Smooth muscle cell of the umbilical artery (primary cell): Measurements from ENCODE around the gene TTC36. TPM values are rescaled to one million over a fixed set of nuclear protein-coding genes. Genes with fewer than 3 reads are reported as not detected.

ENCODE experiments used
- total RNA-seq: library from RNA; depleted of rRNA; stranded (reverse); fragments of >200 nt; gene quantifications from 2 replicates; pipeline ENCODE4 v1.2.3, GENCODE V29; 2014

The TTC36 gene, protein sequence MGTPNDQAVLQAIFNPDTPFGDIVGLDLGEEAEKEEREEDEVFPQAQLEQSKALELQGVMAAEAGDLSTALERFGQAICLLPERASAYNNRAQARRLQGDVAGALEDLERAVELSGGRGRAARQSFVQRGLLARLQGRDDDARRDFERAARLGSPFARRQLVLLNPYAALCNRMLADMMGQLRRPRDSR
- 0.59 and 1.2 TPM in 2 replicates for total RNA-seq

DNA sequence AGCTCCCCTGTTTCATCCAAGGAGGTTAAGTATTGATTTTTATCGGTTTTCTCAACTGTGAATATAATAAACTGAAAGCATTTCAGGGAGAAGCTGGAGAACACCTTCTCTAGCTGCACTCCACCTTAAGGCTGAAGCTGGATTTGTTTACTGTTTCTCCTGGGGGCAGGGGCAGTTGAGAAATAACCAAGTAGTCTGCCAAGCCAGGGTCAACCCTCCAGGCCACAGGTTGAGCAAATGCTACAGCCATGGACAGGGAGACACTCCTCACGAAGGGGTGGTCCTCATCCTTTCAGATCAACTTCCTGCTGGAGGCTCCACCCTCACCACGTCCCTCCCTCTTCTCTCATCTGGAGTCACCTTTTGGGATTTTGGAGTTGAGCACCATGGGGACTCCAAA is at the start of gene TTC36:
TSS of gene TTC36 (plus strand) at position 366 of the 400 bp plus-strand sequence. CDS start at position 387, 21 bp downstream.

DNA sequence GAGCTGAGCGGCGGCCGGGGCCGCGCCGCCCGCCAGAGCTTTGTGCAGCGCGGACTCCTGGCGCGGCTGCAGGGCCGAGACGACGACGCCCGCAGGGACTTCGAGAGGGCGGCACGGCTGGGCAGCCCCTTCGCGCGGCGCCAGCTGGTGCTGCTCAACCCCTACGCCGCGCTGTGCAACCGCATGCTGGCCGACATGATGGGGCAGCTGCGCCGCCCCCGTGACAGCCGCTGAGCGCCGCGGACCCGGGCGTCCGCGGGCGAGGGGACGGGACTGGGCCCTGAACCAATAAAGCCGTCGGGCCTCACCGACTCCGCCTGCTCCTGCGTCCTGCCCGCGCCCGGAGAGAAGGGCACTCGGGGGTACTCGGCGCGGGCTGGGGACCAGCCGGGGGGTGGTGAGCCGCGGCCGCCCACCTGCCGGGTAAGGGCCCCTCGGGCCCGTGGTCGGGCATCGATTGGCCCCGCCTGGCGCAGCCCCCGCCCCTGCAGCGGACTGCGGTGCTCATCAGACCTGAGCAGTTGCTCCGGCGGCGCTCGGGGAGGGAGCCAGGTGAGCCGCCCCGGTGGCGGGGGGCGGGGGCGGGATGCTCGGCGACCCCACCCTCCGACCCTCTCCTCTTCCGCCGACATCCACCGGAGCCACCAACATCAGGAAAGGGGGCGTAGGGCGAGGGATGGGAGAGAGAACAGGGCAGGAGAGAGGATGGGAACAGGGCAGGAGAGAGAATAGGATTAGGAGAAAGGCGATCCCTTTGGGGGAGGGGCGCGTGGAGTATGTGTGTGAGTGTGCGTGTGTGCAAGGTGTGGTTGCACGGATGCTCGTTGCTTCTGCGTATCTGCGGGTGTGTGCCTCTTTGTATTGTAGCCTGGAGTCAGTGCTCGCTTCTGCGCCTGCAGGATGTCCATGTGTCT is 3.7 kb downstream of the TTC36 start, which contains the start of gene TMEM25:
TSS of gene TMEM25 (plus strand) at position 510 of the 914 bp plus-strand sequence. CDS start 610 bp downstream, outside the sequence.

DNA sequence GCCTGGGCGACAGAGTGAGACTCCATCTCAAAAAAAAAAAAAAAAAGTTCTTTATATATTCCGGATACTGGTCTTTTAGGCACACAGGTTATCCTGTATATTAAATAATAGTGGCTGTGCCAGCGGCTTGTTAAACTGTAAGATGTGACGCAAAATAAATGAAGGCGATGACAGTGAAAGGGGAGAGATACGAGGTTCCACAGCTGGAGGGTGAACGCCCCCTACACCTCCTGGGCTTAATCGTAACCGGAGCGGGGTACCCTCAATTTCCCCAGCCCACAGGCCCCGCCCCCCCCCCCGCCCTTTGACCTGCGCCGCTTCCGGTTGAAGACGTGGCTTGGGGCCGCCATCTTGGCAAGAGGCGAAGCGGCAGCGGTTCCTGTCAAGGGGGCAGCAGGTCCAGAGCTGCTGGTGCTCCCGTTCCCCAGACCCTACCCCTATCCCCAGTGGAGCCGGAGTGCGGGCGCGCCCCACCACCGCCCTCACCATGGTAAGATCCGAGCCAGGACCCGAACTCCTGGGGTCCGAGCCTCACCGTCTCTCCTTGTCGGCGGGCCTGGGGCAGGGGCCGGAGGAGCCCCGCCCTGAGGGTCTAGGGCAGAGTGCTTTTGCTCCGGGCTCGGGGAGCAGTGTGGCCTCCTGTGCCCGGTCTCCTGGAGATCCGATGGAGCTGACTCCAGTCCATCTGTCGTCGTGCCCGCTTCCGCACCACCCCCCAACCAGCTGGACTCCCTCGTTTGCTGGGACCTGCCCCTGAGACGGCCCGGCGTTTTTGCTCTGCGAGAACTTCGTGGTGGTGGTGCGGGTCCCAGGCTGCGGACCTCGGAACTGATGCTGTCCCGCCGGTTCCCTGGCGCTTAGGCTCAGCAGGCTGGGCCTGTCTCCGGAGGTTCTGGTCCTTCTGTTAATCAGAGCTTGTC is 45.0 kb downstream of the TTC36 start, which contains the start of gene ARCN1:
TSS of gene ARCN1 (plus strand) at position 349 of the 920 bp plus-strand sequence. CDS start at position 488, 139 bp downstream.

Other genes starting within 250 kb of the TTC36 start
- gene CD3E, start 222.7 kb upstream of the TTC36 start, total RNA-seq: not detected in 2 replicates
- not detected in 2 replicates for gene CD3D, start 184.8 kb upstream of the TTC36 start, total RNA-seq
- not detected in 2 replicates for gene CD3G, start 183.1 kb upstream of the TTC36 start, total RNA-seq
- 37.4 and 42.0 TPM in 2 replicates for gene UBE4A, start 167.9 kb upstream of the TTC36 start, total RNA-seq
- gene ATP5MG, start 125.9 kb upstream of the TTC36 start, total RNA-seq: 24.6 and 34.7 TPM in 2 replicates
- 27.3 and 55.5 TPM in 2 replicates for gene KMT2A, start 91.0 kb upstream of the TTC36 start, total RNA-seq
- gene TMEM25, start 3.7 kb downstream of the TTC36 start, total RNA-seq: 23.2 and 40.3 TPM in 2 replicates
- gene IFT46, start 38.5 kb downstream of the TTC36 start, total RNA-seq: 18.2 and 24.3 TPM in 2 replicates
- gene ARCN1, start 44.9 kb downstream of the TTC36 start, total RNA-seq: 201 and 317 TPM in 2 replicates
- 96.2 and 140 TPM in 2 replicates for gene PHLDB1, start 80.1 kb downstream of the TTC36 start, total RNA-seq
- gene TREH, start 152.2 kb downstream of the TTC36 start, total RNA-seq: not detected in 2 replicates